HEK293T (cell line): ENCODE results near the gene APOBEC3A.
"Not testable (repeated sequence)": the region's sequence is repeated elsewhere in the genome, so short reads cannot be mapped to it uniquely, and the experiment has no call there.

Experiments used
- CTCF ChIA-PET: fragments of 350-600 bp; formaldehyde crosslinking; extraction: SDS; loops from one replicate; lab custom pipeline; 2021; ENCODE audit warnings: antibody characterized with exemption, inconsistent platforms; lab: Yijun Ruan, JAX
- POLR2A ChIA-PET: fragments of 350-600 bp; formaldehyde crosslinking; extraction: SDS; loops from one replicate; lab custom pipeline; 2020; ENCODE audit warnings: antibody characterized with exemption, inconsistent platforms; lab: Yijun Ruan, JAX
- DNase-seq: peaks from one replicate; pipeline ENCODE4 v3.0.0; 2012; ENCODE audit warnings: mixed read lengths; ENCODE audit errors: extremely low spot score
- ARNT ChIP-seq: fragments of 450-650 bp; IDR thresholded peaks from 2 replicates; pipeline ENCODE4 v1.6.1; 2017; ENCODE audit warnings: mild to moderate bottlenecking
- BHLHE40 ChIP-seq: fragments of 450-650 bp; IDR thresholded peaks from 2 replicates; pipeline ENCODE4 v1.6.1; 2016; ENCODE audit warnings: mild to moderate bottlenecking, moderate library complexity, borderline replicate concordance
- ELF4 ChIP-seq: fragments of 450-650 bp; IDR thresholded peaks from 2 replicates; pipeline ENCODE4 v1.6.1; 2017; ENCODE audit warnings: antibody characterized with exemption
- FOXA1 ChIP-seq: fragments of 450-650 bp; IDR thresholded peaks from 2 replicates; pipeline ENCODE4 v1.6.1; 2016; ENCODE audit warnings: mild to moderate bottlenecking
- FOXK2 ChIP-seq: fragments of 450-650 bp; IDR thresholded peaks from 2 replicates; pipeline ENCODE4 v1.6.1; 2016; ENCODE audit warnings: mild to moderate bottlenecking
- FOXM1 ChIP-seq: fragments of 450-650 bp; IDR thresholded peaks from 2 replicates; pipeline ENCODE4 v1.6.1; 2017; ENCODE audit warnings: mild to moderate bottlenecking, borderline replicate concordance
- HDGF ChIP-seq: fragments of 450-650 bp; IDR thresholded peaks from 2 replicates; pipeline ENCODE4 v1.6.1; 2017; ENCODE audit warnings: antibody characterized with exemption, borderline replicate concordance
- L3MBTL2 ChIP-seq: fragments of 450-650 bp; conservative IDR thresholded peaks from 2 replicates; pipeline ENCODE4 v1.6.1; 2016; ENCODE audit warnings: mild to moderate bottlenecking
- NFRKB ChIP-seq: fragments of 450-650 bp; IDR thresholded peaks from 2 replicates; pipeline ENCODE4 v1.6.1; 2016; ENCODE audit warnings: mild to moderate bottlenecking, moderate library complexity
- PKNOX1 ChIP-seq: fragments of 450-650 bp; IDR thresholded peaks from 2 replicates; pipeline ENCODE4 v1.6.1; 2016
- SP1 ChIP-seq: fragments of 450-650 bp; IDR thresholded peaks from 2 replicates; pipeline ENCODE4 v1.6.1; 2017
- TARDBP ChIP-seq: fragments of 450-650 bp; IDR thresholded peaks from 2 replicates; pipeline ENCODE4 v1.6.1; 2016
- ZNF384 ChIP-seq: fragments of 450-650 bp; IDR thresholded peaks from 2 replicates; pipeline ENCODE4 v1.6.1; 2016

APOBEC3A gene

GRCh38 chr22:38996105-38996504 lies 38.7 kb downstream of the APOBEC3A start:
- ChIA-PET CTCF (no interaction called here), POLR2A (interaction anchor here (1.9 kb wide), 1 partner anchor 12 kb away, joined by 4 read pairs; no protein-coding TSS in a partner anchor)

GRCh38 chr22:38997518-38997917 lies 40.1 kb downstream of the APOBEC3A start:
- POLR2A ChIA-PET, result no interaction called here

More at GRCh38 chr22:38996105-38996504, 38.7 kb downstream of the APOBEC3A start:
- no peak for TF ChIP-seq FOXK2
- TF ChIP-seq FOXA1, result no peak
- TF ChIP-seq BHLHE40, result no peak
- TF ChIP-seq ELF4, result no peak
- no peak for TF ChIP-seq TARDBP
- TF ChIP-seq ARNT, result no peak
- no peak for TF ChIP-seq FOXM1
- TF ChIP-seq L3MBTL2, result no peak
- DNase-seq, result no peak

GRCh38 chr22:39003165-39003638 lies 45.8 kb downstream of the APOBEC3A start:
- TF ChIP-seq ZNF384 (peak; percentile 98), ARNT (no peak), HDGF (0 out of 2 replicates have a peak, but pooled peaks have one; percentile 40), TARDBP (no peak), PKNOX1 (no peak)
- ChIA-PET POLR2A (interaction anchor here (1.2 to 1.4 kb wide), 3 partner anchors 10 to 133 kb away, joined by 3 to 6 read pairs (median 5); partner anchors contain the start of gene APOBEC3B), CTCF (interaction anchor here (0.6 to 2.2 kb wide), 8 partner anchors 22 to 235 kb away, joined by 3 to 16 read pairs (median 4); partner anchors contain the start of gene APOBEC3B)
- peak; percentile 88 for DNase-seq

More at GRCh38 chr22:38997518-38997917, 40.1 kb downstream of the APOBEC3A start:
- no peak for DNase-seq
- no peak for TF ChIP-seq NFRKB
- CTCF ChIA-PET, result no interaction called here

- TF ChIP-seq SP1 (no peak), ELF4 (no peak), FOXK2 (no peak), FOXM1 (no peak)
- POLR2A ChIA-PET, result no interaction called here
- no peak for DNase-seq
- CTCF ChIA-PET, result interaction anchor here (1.2 kb wide), 1 partner anchor 241 kb away, joined by 3 read pairs; no protein-coding TSS in a partner anchor
These were observed 49.8 kb downstream of the APOBEC3A start for GRCh38 chr22:39007177-39007576.

GRCh38 chr22:39008271-39008850 lies 51.0 kb downstream of the APOBEC3A start:
- POLR2A ChIA-PET, DNase-seq, CTCF ChIA-PET: not testable (repeated sequence)

GRCh38 chr22:39010946-39011345 lies 53.5 kb downstream of the APOBEC3A start:
- TF ChIP-seq L3MBTL2 (no peak), PKNOX1 (no peak), SP1 (no peak), ELF4 (no peak), FOXK2 (no peak), ZNF384 (no peak), FOXM1 (no peak), FOXA1 (no peak), HDGF (no peak)
- no peak for DNase-seq
- ChIA-PET POLR2A (no interaction called here), CTCF (no interaction called here)
